ENCODE data around the gene DNAH17. TPM values are rescaled to one million over a fixed set of nuclear protein-coding genes. Genes with fewer than 3 reads are reported as not detected.
"Not testable (repeated sequence)": the region's sequence is repeated elsewhere in the genome, so short reads cannot be mapped to it uniquely, and the experiment has no call there.

Gene DNAH17
- total RNA-seq, 1 donor from 2014 or later: not detected

- Histone ChIP-seq H3K27me3 (ENCODE audit: low read depth) (peaks cover 18% of the 10 kb centered on the region), H3K4me1 (no peaks in the 10 kb centered on the region), H3K4me3 (no peak overlapping the region), H3K27ac (replicated peaks) (no peak overlapping the region), H3K36me3 (no peaks in the 10 kb centered on the region), H3K9me3 (replicated peaks) (no peaks in the 10 kb centered on the region)
- no peak for DNase-seq
- intact Hi-C loops (cut with micrococcal nuclease): no loop called here
- TF ChIP-seq, protein P1, sequence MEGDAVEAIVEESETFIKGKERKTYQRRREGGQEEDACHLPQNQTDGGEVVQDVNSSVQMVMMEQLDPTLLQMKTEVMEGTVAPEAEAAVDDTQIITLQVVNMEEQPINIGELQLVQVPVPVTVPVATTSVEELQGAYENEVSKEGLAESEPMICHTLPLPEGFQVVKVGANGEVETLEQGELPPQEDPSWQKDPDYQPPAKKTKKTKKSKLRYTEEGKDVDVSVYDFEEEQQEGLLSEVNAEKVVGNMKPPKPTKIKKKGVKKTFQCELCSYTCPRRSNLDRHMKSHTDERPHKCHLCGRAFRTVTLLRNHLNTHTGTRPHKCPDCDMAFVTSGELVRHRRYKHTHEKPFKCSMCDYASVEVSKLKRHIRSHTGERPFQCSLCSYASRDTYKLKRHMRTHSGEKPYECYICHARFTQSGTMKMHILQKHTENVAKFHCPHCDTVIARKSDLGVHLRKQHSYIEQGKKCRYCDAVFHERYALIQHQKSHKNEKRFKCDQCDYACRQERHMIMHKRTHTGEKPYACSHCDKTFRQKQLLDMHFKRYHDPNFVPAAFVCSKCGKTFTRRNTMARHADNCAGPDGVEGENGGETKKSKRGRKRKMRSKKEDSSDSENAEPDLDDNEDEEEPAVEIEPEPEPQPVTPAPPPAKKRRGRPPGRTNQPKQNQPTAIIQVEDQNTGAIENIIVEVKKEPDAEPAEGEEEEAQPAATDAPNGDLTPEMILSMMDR (IDR thresholded peaks at IDR 0.05; ENCODE audit: borderline replicate concordance): no peak
These were observed 108.8 kb downstream of the DNAH17 start for GRCh38 chr17:78468366-78468765.

DNA sequence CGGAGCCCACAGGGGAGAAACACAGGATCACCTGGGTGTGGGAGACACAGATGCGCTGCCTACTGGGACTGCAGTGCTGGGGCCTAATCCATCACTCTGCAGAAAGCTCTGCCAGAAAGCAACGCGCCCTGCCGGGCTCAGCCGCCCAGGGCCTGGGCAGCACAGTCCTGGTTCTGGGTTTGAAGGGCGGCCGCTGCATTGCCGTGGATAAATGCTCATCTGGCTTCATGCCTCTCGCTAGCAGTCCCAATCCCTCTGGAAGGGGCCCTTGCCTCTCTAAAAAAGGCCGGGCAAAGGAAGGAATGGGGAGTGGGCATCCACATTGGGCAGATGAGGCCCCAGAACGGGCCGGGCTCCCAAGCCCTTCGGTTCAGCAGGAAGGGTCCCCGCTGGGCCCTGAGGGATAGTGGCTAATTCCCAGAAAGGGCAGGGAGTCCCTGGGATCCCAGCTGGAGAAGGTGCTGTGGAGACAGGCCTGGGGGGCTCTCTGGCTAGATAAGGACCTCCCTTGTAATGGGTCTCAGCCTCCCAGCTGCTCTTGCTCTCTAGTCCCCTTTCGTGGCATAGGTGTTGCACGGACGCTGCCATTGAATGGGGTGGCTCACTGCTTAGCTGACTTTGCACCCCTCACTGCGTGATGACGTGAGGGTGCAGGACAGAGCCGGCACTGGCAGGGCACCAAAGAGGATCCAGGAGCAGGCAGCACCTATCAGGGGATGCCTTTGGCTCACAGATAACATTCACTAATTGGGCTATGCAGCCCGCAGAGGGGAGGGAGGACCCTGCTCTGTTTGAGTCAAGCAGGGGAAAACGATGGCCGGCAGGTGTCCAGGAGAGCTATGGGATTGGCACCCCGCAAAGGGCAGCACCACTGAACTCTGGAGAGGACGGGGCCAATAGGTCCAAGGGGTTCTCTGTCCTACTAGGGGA lies 110.1 kb downstream of the DNAH17 start:
- TF ChIP-seq, protein P1 (IDR thresholded peaks at IDR 0.05; ENCODE audit: borderline replicate concordance): no peak
- intact Hi-C loops (cut with micrococcal nuclease): no loop called here
- Histone ChIP-seq H3K27me3 (ENCODE audit: low read depth) (peaks cover 7% of the 10 kb centered on the region), H3K4me3 (no peak overlapping the region), H3K4me1 (no peaks in the 10 kb centered on the region), H3K36me3 (no peaks in the 10 kb centered on the region), H3K9me3 (replicated peaks) (no peaks in the 10 kb centered on the region), H3K27ac (replicated peaks) (no peak overlapping the region)
- no peak for DNase-seq

DNA sequence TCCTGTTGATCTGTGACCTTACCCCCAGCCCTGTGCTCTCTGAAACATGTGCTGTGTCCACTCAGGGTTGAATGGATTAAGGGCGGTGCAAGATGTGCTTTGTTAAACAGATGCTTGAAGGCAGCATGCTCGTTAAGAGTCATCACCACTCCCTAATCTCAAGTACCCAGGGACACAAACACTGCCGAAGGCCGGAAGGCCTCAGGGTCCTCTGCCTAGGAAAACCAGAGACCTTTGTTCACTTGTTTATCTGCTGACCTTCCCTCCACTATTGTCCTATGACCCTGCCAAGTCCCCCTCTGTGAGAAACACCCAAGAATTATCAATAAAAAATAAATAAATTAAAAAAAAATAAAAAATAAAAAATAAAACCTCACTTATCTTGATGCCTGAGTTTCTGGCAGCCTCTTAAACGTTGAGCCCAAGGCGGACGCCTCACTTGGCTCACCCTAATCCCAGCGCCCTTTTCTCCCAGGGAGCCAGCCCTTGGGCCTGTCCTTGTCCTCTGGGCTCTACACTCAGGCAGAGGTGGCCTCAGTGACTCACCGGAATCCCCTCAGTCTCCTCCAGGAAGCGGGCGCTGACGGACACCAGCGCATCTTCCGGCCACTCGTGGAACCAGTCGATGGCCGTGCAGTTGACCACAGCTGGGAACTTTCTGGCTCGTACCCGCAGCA lies 110.9 kb downstream of the DNAH17 start:
- H3K4me1 ChIP-seq; H3K4me3 ChIP-seq; intact Hi-C loops (cut with micrococcal nuclease); H3K27me3 ChIP-seq (ENCODE audit: low read depth); H3K36me3 ChIP-seq; DNase-seq; H3K9me3 ChIP-seq (replicated peaks); H3K27ac ChIP-seq (replicated peaks): not testable (repeated sequence)

DNA sequence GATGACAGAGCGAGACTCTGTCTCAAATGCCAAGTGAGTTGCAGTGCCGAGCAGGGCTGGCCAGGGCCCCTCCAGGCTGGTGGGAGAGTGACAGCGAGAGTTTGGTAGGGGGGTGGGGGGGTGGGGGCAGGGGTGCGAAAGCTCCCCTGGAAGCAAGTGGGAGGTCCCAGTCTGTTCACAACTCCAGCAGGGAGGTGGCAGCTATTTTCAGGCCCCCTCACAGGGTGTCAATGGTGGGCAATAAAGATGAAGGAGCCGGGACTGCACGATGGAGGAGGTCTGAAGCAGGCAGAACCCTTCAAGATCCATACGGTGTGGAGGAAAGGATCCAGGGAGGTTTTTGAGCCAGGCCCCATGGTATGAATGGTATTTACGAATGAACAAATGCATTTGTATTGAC lies 115.0 kb downstream of the DNAH17 start:
- no peak for DNase-seq

DNA sequence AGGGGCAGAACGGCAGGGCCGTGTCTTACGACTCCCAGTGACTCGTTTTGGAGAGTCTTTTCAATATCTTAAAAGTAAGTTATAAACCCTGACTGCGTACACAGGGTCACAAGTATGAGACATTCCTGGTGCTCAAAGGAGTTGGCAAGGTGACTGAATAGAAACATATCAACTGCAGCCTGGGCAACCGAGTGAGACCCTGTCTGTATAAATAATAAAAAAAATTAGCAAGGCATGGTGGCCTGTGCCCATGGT lies 115.5 kb downstream of the DNAH17 start:
- TF ChIP-seq, protein P1 (IDR thresholded peaks at IDR 0.05; ENCODE audit: borderline replicate concordance): no peak
- Histone ChIP-seq H3K27ac (replicated peaks) (no peak overlapping the region), H3K4me1 (no peaks in the 10 kb centered on the region), H3K27me3 (ENCODE audit: low read depth) (no peaks in the 10 kb centered on the region), H3K9me3 (replicated peaks) (no peaks in the 10 kb centered on the region), H3K4me3 (no peak overlapping the region), H3K36me3 (no peaks in the 10 kb centered on the region)
- DNase-seq: no peak
- intact Hi-C loops (cut with micrococcal nuclease): no loop called here

More for the DNA sequence above, 115.0 kb downstream of the DNAH17 start:
- no peak overlapping the region for H3K27ac ChIP-seq (replicated peaks)
- intact Hi-C loops (cut with micrococcal nuclease): no loop called here
- no peaks in the 10 kb centered on the region for H3K4me1 ChIP-seq
- no peaks in the 10 kb centered on the region for H3K27me3 ChIP-seq (ENCODE audit: low read depth)
- TF ChIP-seq, protein P1 (IDR thresholded peaks at IDR 0.05; ENCODE audit: borderline replicate concordance): no peak
- H3K4me3 ChIP-seq: no peak overlapping the region
- H3K36me3 ChIP-seq: no peaks in the 10 kb centered on the region
- no peaks in the 10 kb centered on the region for H3K9me3 ChIP-seq (replicated peaks)
